HG03520 (cell line): ENCODE measurements around the gene ATP12A.

ENCODE experiments used
- ATAC-seq: cut with Tn5 transposase; IDR thresholded peaks from one replicate; pipeline ENCODE4 v1.9.1; 2021; ENCODE audit warnings: mild to moderate bottlenecking, moderate library complexity; ENCODE audit not compliant: unreplicated experiment

Gene ATP12A

GRCh38 chr13:24680258-24680920 lies at the start of gene ATP12A:
Gene ATP12A (plus strand): TSS chr13:24680408. CDS start chr13:24680744, 336 bp downstream.
- no peak for ATAC-seq

- ATAC-seq = no peak
Measured at GRCh38 chr13:24630851-24631620, 49.2 kb upstream of the ATP12A start.

- ATAC-seq = no peak
Measured at GRCh38 chr13:24631922-24632321, 48.3 kb upstream of the ATP12A start.

- ATAC-seq = no peak
Measured at GRCh38 chr13:24632382-24633121, 47.7 kb upstream of the ATP12A start.

GRCh38 chr13:24636776-24637175 lies 43.4 kb upstream of the ATP12A start:
- no peak for ATAC-seq

DNA sequence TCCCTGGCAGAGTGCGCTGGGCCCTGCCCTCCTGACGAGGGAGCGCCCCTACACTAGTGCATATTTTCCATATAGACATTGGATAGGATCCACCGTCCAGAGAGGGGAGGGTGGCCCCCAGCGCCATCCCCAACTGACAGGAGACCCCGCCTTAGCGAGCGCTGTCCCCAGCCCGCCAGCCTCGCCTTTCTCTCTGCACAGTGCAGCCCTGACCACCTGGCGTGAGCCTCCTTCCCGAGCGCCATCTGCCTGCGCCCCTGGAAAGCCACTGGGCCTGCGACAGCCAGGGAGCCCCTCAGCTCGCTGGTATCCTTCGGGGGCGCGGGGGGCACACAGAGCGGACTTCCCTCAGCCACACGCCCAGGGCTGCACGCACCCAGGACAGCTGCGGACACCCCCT lies 42.1 kb upstream of the ATP12A start:
- ATAC-seq = no peak

DNA sequence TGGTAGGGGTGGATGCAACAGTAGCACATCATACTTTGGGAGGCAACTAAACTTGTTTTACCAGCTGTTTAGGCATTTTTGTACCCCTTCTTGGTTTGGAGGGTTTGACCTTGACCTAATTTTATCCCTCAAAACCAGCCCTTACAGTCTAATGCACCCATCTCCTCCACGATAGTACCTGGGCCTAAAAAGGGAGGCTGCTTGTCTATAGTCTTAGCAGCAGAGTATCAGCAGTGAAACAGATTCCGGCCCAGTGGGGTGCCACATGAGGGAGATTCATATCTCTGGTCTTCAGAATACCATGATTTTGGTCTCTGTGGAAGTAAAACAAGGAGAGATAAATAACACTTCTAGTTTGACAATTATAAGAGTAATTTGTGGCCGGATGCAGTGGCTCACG lies 39.5 kb upstream of the ATP12A start:
- ATAC-seq = no peak

GRCh38 chr13:24642219-24642618 lies 38.0 kb upstream of the ATP12A start:
- no peak for ATAC-seq

DNA sequence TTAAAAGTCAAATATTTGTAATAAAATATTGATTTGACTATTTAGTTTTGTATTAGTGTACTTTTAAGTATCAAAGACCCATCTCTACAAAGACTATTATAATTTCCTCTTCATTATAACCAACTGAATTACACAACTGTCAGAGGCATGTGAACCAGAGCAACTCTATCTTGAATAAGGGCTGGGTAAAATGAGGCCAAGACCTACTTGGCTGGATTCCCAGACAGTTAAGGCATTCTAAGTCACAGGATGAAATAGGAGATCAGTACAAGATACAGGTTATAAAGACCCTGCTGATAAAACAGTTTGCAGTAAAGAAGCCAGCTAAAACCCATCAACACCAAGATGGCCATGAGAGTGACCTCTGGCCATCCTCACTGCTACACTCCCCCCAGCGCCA lies 36.2 kb upstream of the ATP12A start:
- ATAC-seq = no peak

DNA sequence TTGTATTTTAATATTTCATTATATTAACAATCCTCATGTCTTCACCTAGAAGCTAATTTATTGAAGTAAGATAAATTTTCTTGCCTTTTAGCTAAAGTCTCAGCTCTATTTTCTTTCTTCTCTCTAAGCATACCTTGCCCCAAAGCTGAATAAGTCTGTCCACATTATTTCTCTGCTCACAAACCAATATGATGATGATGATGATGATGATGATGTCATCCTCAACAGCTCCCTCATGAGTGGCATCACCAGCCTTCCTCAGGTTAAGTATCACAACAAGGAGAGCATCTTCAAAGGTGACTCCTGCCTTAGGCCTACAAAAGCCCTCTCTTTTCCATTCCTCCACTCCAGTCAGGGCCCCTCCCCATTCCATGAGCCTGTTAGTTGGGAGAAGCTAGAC lies 31.9 kb upstream of the ATP12A start:
- no peak for ATAC-seq

GRCh38 chr13:24648983-24649687 lies 31.1 kb upstream of the ATP12A start:
- ATAC-seq = no peak

DNA sequence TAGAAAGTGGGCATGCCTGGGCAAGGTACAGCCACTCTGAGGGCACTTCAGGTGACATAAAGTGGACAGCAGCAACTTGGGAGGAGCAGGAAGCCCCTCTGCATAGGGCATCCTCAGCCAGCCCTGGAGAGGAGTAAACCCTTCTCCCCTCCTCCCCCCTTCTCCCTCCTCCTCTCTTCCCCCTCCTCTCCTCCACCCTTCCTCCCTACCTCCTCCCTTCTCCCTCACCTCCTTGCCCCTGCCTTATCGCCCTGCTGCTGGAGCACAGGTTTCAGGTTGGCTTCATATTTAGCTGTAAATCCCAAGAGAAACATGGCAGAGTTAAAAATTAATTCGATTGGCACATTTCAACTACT lies 30.5 kb upstream of the ATP12A start:
- no peak for ATAC-seq

DNA sequence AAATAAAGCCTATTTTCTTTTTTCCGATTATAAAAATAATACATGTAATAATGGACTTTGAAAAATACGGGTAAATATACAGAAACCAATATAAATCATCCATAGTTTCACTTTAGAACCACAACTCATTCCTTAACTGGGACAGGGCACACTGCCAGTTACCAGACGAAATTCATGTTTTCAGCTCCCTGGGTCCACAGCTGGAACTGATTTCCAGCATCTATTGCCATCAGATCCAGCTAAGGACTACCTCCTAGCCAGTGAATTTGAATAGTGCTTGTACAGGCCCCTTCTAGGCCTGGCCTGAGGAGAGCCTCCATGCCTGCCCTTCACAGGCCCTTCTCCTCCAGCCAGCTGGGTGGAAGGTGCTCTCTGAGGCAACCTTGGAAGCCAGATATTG lies 30.0 kb upstream of the ATP12A start:
- ATAC-seq = no peak

DNA sequence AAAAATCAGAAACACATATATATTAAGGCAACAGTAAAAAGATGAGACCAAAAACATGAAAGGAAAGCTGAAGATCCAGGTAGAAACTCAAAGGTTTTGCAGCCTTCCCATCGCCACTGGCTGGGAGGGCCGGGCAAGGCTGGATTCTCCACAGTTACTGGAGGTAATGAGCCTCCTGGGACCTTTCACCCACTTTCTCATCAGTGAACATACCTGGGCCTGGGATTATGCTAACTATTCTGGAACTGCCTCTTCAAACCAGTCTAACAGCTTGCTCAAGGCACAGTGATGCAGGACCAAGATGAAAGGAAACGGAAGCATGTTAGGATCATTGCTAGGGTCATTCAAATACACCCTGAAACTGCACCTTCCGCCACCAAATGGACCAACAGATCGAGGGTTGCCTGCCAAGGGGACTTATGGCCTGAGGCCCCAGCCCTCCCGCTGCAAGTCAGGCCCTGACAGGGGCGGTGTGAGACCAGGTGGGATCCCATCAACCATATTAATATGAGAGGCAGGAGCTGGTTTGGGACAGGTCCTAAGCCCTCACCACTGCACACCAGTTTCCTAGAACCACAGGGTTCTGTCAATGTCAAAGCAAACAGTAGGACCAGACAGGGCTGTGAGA lies 28.4 kb upstream of the ATP12A start:
- no peak for ATAC-seq

- ATAC-seq = no peak
Measured at GRCh38 chr13:24652359-24652758, 27.8 kb upstream of the ATP12A start.

GRCh38 chr13:24654741-24655140 lies 25.5 kb upstream of the ATP12A start:
- no peak for ATAC-seq

DNA sequence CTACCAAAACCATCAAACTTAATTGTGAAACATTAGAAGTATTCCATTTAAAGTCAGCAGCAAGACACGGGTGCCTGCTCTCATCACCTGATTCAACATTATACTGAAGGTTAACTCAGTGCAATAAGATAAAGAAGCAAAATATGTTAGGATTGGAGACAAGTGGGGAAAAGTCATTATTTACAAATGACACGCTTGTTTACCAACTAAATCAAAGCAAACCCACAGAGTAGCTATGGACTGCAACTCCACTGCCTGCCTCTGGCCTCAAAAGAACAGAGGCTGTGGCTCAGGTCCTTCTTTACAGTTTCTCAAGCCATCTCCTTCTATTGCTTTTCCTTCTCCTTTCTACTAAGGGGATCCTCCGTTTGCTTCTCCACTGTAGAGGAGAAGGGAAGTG lies 21.0 kb upstream of the ATP12A start:
- no peak for ATAC-seq

- no peak for ATAC-seq
Measured at GRCh38 chr13:24660023-24660741, 20.0 kb upstream of the ATP12A start.

DNA sequence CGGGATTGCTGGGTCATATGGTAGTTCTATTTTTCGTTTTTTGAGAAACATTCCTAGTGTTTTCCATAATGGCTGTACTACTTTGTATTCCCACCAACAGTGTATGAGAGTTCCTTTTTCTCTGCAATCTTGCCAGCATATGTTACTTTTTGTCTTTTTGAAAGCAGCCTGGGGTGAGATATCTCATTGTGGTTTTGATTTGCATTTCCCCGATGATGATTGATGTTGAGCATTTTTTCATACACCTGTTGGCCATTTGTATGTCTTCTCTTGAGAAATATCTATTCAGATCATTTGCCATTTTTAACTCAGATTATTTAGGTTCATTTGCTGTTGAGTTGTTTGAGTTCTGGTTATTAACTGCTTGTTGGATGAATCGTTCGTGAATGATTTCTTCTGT lies 18.5 kb upstream of the ATP12A start:
- ATAC-seq = no peak
